Smooth muscle cell (in vitro differentiated cells): Measurements from ENCODE around the gene MAB21L4. TPM values are rescaled to one million over a fixed set of nuclear protein-coding genes. Genes with fewer than 3 reads are reported as not detected.

ENCODE experiments used
- DNase-seq: peaks from one replicate; lab custom pipeline; 2025; ENCODE audit not compliant: unreplicated experiment; lab: John Stamatoyannopoulos, UW
- H2AFZ ChIP-seq: fragments of 200-600 bp; sonication (generic); 2 replicates; pipeline ENCODE4 v1.6.0; 2016; ENCODE audit warnings: antibody characterized with exemption, low read depth, mild to moderate bottlenecking
- H3F3A ChIP-seq: fragments of 200-600 bp; sonication (generic); 2 replicates; pipeline ENCODE4 v1.6.0; 2017; ENCODE audit warnings: antibody characterized with exemption, low read depth
- H3K27ac ChIP-seq: fragments of 200-600 bp; sonication (generic); 2 replicates; pipeline ENCODE4 v1.5.1; 2016; ENCODE audit warnings: low read depth, mild to moderate bottlenecking
- H3K27me3 ChIP-seq: fragments of 200-600 bp; sonication (generic); 2 replicates; pipeline ENCODE4 v1.6.1; 2016; ENCODE audit warnings: low read depth, mild to moderate bottlenecking
- H3K36me3 ChIP-seq: fragments of 200-600 bp; sonication (generic); 2 replicates; pipeline ENCODE4 v1.5.1; 2016; ENCODE audit warnings: low read depth
- H3K4me1 ChIP-seq: fragments of 200-600 bp; sonication (generic); 2 replicates; pipeline ENCODE4 v1.5.1; 2016; ENCODE audit warnings: low read depth
- H3K4me2 ChIP-seq: fragments of 200-600 bp; sonication (generic); 2 replicates; pipeline ENCODE4 v1.6.0; 2016; ENCODE audit warnings: mild to moderate bottlenecking
- H3K4me3 ChIP-seq: fragments of 200-600 bp; sonication (generic); 2 replicates; pipeline ENCODE4 v1.5.1; 2016; ENCODE audit warnings: mild to moderate bottlenecking
- H3K79me2 ChIP-seq: fragments of 200-600 bp; sonication (generic); 2 replicates; pipeline ENCODE4 v1.6.0; 2016; ENCODE audit warnings: low read depth, mild to moderate bottlenecking
- H3K9ac ChIP-seq: fragments of 200-600 bp; sonication (generic); 2 replicates; pipeline ENCODE4 v1.6.0; 2016; ENCODE audit warnings: low read depth
- H3K9me3 ChIP-seq: fragments of 200-600 bp; sonication (generic); replicated peaks from 2 replicates; pipeline ENCODE4 v1.5.1; 2016; ENCODE audit warnings: low read depth
- H4K20me1 ChIP-seq: fragments of 200-600 bp; sonication (generic); 2 replicates; pipeline ENCODE4 v1.6.0; 2016; ENCODE audit warnings: low read depth
- CTCF ChIP-seq: fragments of 200-600 bp; sonication (generic); IDR thresholded peaks from 2 replicates; pipeline ENCODE4 v1.5.1; 2017; ENCODE audit warnings: borderline replicate concordance, mild to moderate bottlenecking, antibody characterized with exemption; ENCODE audit not compliant: insufficient read depth, poor library complexity, severe bottlenecking
- WGBS: methylation state at CpG from one replicate; pipeline ENCODE4 v1.1.7; 2016; ENCODE audit warnings: low lambda C conversion rate; 5-methylcytosine and 5-hydroxymethylcytosine counted together
- polyA plus RNA-seq: library from polyadenylated mRNA; unstranded; fragments of >200 nt; fragmentation: Nextera tagmentation; extraction: Ambion mirVana; gene quantifications from 2 replicates; pipeline ENCODE4 v1.2.1, GENCODE V29; 2016
- total RNA-seq: library from RNA; depleted of rRNA; stranded (reverse); fragments of >200 nt; gene quantifications from 2 replicates; pipeline ENCODE4 v1.2.3, GENCODE V29; 2014

MAB21L4 gene
- total and polyA plus RNA-seq, 2 experiments from 2014 or later = 0.53 to 2.2 TPM

GRCh38 chr2:240909216-240909974, 13.4 kb upstream of the MAB21L4 start:
- no peak overlapping the region for H3K4me3 ChIP-seq
- H3F3A ChIP-seq = no peaks in the 10 kb centered on the region
- no peaks in the 10 kb centered on the region for H3K36me3 ChIP-seq
- H4K20me1 ChIP-seq = no peaks in the 10 kb centered on the region
- TF ChIP-seq CTCF = no peak
- H2AFZ ChIP-seq = no peak overlapping the region
- H3K4me2 ChIP-seq = no peak overlapping the region
- H3K27me3 ChIP-seq = no peaks in the 10 kb centered on the region
- no peak overlapping the region for H3K9ac ChIP-seq
- no peaks in the 10 kb centered on the region for H3K9me3 ChIP-seq
- WGBS = 86% methylated on average over 17 of the region's 17 CpGs
- H3K79me2 ChIP-seq = no peaks in the 10 kb centered on the region
- H3K27ac ChIP-seq = no peak overlapping the region
- no peak for DNase-seq
- no peaks in the 10 kb centered on the region for H3K4me1 ChIP-seq

- Histone ChIP-seq H3K79me2 (no peaks in the 10 kb centered on the region), H3K4me3 (no peak overlapping the region), H3K4me2 (no peak overlapping the region), H3K27me3 (no peaks in the 10 kb centered on the region), H3K27ac (no peak overlapping the region), H3F3A (no peaks in the 10 kb centered on the region), H2AFZ (no peak overlapping the region), H3K9me3 (no peaks in the 10 kb centered on the region), H3K9ac (no peak overlapping the region), H4K20me1 (no peaks in the 10 kb centered on the region), H3K36me3 (no peaks in the 10 kb centered on the region), H3K4me1 (no peaks in the 10 kb centered on the region)
- DNase-seq = no peak
- 94% methylated on average over 20 of the region's 22 CpGs for WGBS
- no peak for TF ChIP-seq CTCF
These were observed 11.1 kb upstream of the MAB21L4 start for GRCh38 chr2:240906911-240907590.

- Histone ChIP-seq H3K36me3 (no peaks in the 10 kb centered on the region), H3K9me3 (no peaks in the 10 kb centered on the region), H3K4me1 (no peaks in the 10 kb centered on the region), H4K20me1 (no peaks in the 10 kb centered on the region), H3F3A (no peaks in the 10 kb centered on the region), H3K4me3 (no peak within 1 kb of the TSS), H3K27me3 (no peaks in the 10 kb centered on the region), H3K4me2 (no peak within 1 kb of the TSS), H3K27ac (no peak within 1 kb of the TSS), H3K9ac (no peak within 1 kb of the TSS), H2AFZ (no peak within 1 kb of the TSS), H3K79me2 (no peaks in the 10 kb centered on the region)
- no peak for TF ChIP-seq CTCF
- 90% methylated on average over 23 of the region's 23 CpGs for WGBS
- no peak for DNase-seq
These were observed 10.4 kb upstream of the MAB21L4 start, which contains the start of gene CROCC2 for GRCh38 chr2:240906141-240906910. Gene CROCC2, plus strand, starts transcription at chr2:240906336. Its CDS starts 178 bp downstream, at chr2:240906514.
